K562 (cell line): ENCODE measurements around the gene POU3F1. TPM values are rescaled to one million over a fixed set of nuclear protein-coding genes. Genes with fewer than 3 reads are reported as not detected.

Experiments used
- E2F3 ChIP-seq: fragments of 250-450 bp; sonication (Bioruptor Pico); IDR thresholded peaks from 2 replicates; pipeline ENCODE4 v1.4.0; 2020; ENCODE audit warnings: mild to moderate bottlenecking
- GATAD2B ChIP-seq: fragments of 450-650 bp; IDR thresholded peaks from 2 replicates; pipeline ENCODE4 v1.6.1; 2017; ENCODE audit warnings: mild to moderate bottlenecking, borderline replicate concordance
- PHB2 ChIP-seq: fragments of 450-650 bp; IDR thresholded peaks from 2 replicates; pipeline ENCODE4 v1.6.1; 2017; ENCODE audit warnings: low read depth
- ZC3H4 ChIP-seq: sonication (generic); formaldehyde crosslinking; IDR thresholded peaks from 2 replicates; pipeline ENCODE4 v1.9.0; 2021; ENCODE audit warnings: missing genetic modification reagents, borderline replicate concordance
- ZNF696 ChIP-seq: fragments of 250-450 bp; sonication (Bioruptor Pico); conservative IDR thresholded peaks from 2 replicates; pipeline ENCODE4 v1.4.0; 2020; ENCODE audit warnings: mild to moderate bottlenecking, moderate library complexity
- polyA plus RNA-seq, 8 experiments: library from polyadenylated mRNA; depleted of rRNA in 4 of 8; stranded (reverse) in 5 of 8; unstranded in 3 of 8; fragments of >200 nt; fragmentation: Nextera tagmentation in 2 of 8; fragmentation: Illumina TruSeq in 1 of 8; extraction: Ambion mirVana in 2 of 8; extraction: Trizol in 1 of 8; gene quantifications; 2 replicates each; pipeline versions ENCODE4 v1.2.1 to v1.2.3, GENCODE V29; 2011 to 2014; ENCODE audit warnings: inconsistent platforms in 1 of 8, missing spikeins in 1 of 8
- total RNA-seq, 7 experiments: library from RNA; depleted of rRNA in 6 of 7; stranded (reverse); fragments of >200 nt in 6 of 7; fragmentation: Illumina TruSeq in 2 of 7; extraction: Trizol in 2 of 7; gene quantifications; 2 replicates each; pipeline versions ENCODE4 v1.2.1 to v1.2.3, GENCODE V29; 2011 to 2021; ENCODE audit warnings: low replicate concordance in 1 of 7
- TF ChIP-seq, protein P1 (sequence below): sonication (generic); formaldehyde crosslinking; IDR thresholded peaks from 2 replicates; pipeline ENCODE4 v1.8.0; 2023; ENCODE audit warnings: mild to moderate bottlenecking, missing genetic modification reagents
- TF ChIP-seq, protein P2 (sequence below): fragments of 200-800 bp; sonication (Bioruptor generic); IDR thresholded peaks from 2 replicates; pipeline ENCODE4 v1.6.1; 2017; ENCODE audit warnings: missing genetic modification characterization, missing compliant biosample characterization
- TF ChIP-seq, protein P3 (sequence below): fragments of 200-600 bp; sonication (generic); IDR thresholded peaks from one replicate; pipeline ENCODE4 v1.6.1; 2012; ENCODE audit warnings: mild to moderate bottlenecking, low read depth, low read length, inconsistent platforms

The POU3F1 gene
- total and polyA plus RNA-seq, 9 of the 15 experiments (the other 6 are each of a cell fraction or from before 2014, with no cell fraction given): 0.09 TPM; not detected in 8

DNA sequence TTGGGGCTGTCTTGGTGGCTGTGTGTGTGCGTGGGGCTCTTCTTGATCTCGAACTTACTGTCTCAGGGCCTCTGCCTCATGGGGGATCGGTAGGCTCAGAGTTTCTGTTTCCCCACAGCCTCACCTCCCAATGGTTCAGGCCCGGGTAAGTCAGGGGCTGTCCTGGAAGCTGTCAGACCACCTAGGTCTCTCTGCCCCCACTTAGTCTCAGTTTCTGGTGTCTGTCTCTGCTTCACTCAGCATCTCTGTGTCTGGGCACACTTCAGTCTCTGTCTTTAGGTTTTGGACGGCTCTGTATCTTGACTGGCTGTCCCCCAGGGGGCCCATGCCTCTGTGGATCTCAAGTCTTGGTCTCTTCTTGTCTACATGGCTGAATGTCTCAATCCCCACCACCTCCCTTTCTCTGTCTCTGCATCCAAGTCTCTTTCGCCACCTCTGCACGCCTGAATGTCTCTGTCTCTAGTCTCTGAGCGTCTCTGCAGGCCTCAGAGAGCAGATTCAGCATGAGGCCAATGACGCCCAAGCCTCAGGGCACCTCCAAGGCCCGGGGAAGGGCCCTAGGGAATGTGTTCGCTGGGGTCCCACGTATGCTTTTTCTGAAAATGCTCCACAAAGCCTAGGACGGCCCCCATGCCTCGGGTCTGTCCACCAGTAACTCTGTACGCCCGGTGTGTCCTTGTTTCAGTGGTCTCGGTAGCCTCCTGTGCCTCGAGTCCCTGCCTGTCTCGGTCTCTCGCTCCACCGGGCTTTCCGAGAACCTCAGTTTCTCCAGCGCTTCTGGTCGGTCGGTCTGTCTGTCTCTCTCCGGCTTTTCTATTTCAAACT, 42.1 kb downstream of the POU3F1 start (continued):
- no peak for TF ChIP-seq ZNF696 (CRISPR knock-in tag)
- TF ChIP-seq, protein P1, sequence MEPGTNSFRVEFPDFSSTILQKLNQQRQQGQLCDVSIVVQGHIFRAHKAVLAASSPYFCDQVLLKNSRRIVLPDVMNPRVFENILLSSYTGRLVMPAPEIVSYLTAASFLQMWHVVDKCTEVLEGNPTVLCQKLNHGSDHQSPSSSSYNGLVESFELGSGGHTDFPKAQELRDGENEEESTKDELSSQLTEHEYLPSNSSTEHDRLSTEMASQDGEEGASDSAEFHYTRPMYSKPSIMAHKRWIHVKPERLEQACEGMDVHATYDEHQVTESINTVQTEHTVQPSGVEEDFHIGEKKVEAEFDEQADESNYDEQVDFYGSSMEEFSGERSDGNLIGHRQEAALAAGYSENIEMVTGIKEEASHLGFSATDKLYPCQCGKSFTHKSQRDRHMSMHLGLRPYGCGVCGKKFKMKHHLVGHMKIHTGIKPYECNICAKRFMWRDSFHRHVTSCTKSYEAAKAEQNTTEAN (CRISPR knock-in tag): no peak
- no peak for TF ChIP-seq PHB2
- TF ChIP-seq GATAD2B: no peak
- TF ChIP-seq, protein P2, sequence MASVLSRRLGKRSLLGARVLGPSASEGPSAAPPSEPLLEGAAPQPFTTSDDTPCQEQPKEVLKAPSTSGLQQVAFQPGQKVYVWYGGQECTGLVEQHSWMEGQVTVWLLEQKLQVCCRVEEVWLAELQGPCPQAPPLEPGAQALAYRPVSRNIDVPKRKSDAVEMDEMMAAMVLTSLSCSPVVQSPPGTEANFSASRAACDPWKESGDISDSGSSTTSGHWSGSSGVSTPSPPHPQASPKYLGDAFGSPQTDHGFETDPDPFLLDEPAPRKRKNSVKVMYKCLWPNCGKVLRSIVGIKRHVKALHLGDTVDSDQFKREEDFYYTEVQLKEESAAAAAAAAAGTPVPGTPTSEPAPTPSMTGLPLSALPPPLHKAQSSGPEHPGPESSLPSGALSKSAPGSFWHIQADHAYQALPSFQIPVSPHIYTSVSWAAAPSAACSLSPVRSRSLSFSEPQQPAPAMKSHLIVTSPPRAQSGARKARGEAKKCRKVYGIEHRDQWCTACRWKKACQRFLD (CRISPR knock-in tag): no peak
- TF ChIP-seq E2F3 (CRISPR knock-in tag): no peak
- TF ChIP-seq, protein P3, sequence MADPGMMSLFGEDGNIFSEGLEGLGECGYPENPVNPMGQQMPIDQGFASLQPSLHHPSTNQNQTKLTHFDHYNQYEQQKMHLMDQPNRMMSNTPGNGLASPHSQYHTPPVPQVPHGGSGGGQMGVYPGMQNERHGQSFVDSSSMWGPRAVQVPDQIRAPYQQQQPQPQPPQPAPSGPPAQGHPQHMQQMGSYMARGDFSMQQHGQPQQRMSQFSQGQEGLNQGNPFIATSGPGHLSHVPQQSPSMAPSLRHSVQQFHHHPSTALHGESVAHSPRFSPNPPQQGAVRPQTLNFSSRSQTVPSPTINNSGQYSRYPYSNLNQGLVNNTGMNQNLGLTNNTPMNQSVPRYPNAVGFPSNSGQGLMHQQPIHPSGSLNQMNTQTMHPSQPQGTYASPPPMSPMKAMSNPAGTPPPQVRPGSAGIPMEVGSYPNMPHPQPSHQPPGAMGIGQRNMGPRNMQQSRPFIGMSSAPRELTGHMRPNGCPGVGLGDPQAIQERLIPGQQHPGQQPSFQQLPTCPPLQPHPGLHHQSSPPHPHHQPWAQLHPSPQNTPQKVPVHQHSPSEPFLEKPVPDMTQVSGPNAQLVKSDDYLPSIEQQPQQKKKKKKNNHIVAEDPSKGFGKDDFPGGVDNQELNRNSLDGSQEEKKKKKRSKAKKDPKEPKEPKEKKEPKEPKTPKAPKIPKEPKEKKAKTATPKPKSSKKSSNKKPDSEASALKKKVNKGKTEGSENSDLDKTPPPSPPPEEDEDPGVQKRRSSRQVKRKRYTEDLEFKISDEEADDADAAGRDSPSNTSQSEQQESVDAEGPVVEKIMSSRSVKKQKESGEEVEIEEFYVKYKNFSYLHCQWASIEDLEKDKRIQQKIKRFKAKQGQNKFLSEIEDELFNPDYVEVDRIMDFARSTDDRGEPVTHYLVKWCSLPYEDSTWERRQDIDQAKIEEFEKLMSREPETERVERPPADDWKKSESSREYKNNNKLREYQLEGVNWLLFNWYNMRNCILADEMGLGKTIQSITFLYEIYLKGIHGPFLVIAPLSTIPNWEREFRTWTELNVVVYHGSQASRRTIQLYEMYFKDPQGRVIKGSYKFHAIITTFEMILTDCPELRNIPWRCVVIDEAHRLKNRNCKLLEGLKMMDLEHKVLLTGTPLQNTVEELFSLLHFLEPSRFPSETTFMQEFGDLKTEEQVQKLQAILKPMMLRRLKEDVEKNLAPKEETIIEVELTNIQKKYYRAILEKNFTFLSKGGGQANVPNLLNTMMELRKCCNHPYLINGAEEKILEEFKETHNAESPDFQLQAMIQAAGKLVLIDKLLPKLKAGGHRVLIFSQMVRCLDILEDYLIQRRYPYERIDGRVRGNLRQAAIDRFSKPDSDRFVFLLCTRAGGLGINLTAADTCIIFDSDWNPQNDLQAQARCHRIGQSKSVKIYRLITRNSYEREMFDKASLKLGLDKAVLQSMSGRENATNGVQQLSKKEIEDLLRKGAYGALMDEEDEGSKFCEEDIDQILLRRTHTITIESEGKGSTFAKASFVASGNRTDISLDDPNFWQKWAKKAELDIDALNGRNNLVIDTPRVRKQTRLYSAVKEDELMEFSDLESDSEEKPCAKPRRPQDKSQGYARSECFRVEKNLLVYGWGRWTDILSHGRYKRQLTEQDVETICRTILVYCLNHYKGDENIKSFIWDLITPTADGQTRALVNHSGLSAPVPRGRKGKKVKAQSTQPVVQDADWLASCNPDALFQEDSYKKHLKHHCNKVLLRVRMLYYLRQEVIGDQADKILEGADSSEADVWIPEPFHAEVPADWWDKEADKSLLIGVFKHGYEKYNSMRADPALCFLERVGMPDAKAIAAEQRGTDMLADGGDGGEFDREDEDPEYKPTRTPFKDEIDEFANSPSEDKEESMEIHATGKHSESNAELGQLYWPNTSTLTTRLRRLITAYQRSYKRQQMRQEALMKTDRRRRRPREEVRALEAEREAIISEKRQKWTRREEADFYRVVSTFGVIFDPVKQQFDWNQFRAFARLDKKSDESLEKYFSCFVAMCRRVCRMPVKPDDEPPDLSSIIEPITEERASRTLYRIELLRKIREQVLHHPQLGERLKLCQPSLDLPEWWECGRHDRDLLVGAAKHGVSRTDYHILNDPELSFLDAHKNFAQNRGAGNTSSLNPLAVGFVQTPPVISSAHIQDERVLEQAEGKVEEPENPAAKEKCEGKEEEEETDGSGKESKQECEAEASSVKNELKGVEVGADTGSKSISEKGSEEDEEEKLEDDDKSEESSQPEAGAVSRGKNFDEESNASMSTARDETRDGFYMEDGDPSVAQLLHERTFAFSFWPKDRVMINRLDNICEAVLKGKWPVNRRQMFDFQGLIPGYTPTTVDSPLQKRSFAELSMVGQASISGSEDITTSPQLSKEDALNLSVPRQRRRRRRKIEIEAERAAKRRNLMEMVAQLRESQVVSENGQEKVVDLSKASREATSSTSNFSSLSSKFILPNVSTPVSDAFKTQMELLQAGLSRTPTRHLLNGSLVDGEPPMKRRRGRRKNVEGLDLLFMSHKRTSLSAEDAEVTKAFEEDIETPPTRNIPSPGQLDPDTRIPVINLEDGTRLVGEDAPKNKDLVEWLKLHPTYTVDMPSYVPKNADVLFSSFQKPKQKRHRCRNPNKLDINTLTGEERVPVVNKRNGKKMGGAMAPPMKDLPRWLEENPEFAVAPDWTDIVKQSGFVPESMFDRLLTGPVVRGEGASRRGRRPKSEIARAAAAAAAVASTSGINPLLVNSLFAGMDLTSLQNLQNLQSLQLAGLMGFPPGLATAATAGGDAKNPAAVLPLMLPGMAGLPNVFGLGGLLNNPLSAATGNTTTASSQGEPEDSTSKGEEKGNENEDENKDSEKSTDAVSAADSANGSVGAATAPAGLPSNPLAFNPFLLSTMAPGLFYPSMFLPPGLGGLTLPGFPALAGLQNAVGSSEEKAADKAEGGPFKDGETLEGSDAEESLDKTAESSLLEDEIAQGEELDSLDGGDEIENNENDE: no peak
- no peak for TF ChIP-seq ZC3H4 (CRISPR knock-in tag)
